Neural cell (in vitro differentiated cells): Measurements from ENCODE around the gene TTC39A. TPM values are rescaled to one million over a fixed set of nuclear protein-coding genes. Genes with fewer than 3 reads are reported as not detected.

Experiments
- H2AFZ ChIP-seq: fragments of 200-600, 300-800 bp; sonication (generic), shearing (Covaris generic); 2 replicates; pipeline ENCODE4 v1.6.0; 2014; ENCODE audit warnings: low read depth, mild to moderate bottlenecking, antibody characterized with exemption, low read length, moderate library complexity
- H3F3A ChIP-seq: fragments of 200-600 bp; shearing (Covaris generic); 2 replicates; pipeline ENCODE4 v1.6.1; 2016; ENCODE audit warnings: mild to moderate bottlenecking, moderate library complexity, mixed read lengths, antibody characterized with exemption, low read length; ENCODE audit not compliant: insufficient read depth, poor library complexity, severe bottlenecking
- H3K27ac ChIP-seq: fragments of 200-600, 300-800 bp; sonication (generic), shearing (Covaris generic); 2 replicates; pipeline ENCODE4 v1.5.1; 2014; ENCODE audit warnings: mild to moderate bottlenecking, low read length, moderate library complexity
- H3K27me3 ChIP-seq: fragments of 300-800, 200-600 bp; sonication (generic), shearing (Covaris generic); 2 replicates; pipeline ENCODE4 v1.6.0; 2014; ENCODE audit warnings: mild to moderate bottlenecking, low read depth, low read length, moderate library complexity; ENCODE audit not compliant: insufficient read depth
- H3K36me3 ChIP-seq: fragments of 300-800, 200-600 bp; sonication (generic), shearing (Covaris generic); 2 replicates; pipeline ENCODE4 v1.5.1; 2014; ENCODE audit warnings: mild to moderate bottlenecking, antibody characterized with exemption, low read length, moderate library complexity; ENCODE audit not compliant: insufficient read depth
- H3K4me2 ChIP-seq: fragments of 300-800, 200-600 bp; sonication (generic), shearing (Covaris generic); 2 replicates; pipeline ENCODE4 v1.6.0; 2014; ENCODE audit warnings: mild to moderate bottlenecking, low read length
- H3K4me3 ChIP-seq: fragments of 300-800, 200-600 bp; sonication (generic), shearing (Covaris generic); 2 replicates; pipeline ENCODE4 v1.5.1; 2014; ENCODE audit warnings: mild to moderate bottlenecking, low read length, moderate library complexity
- H3K79me2 ChIP-seq: fragments of 200-600 bp; shearing (Covaris generic); replicated peaks from 2 replicates; pipeline ENCODE4 v1.6.0; 2014; ENCODE audit warnings: mild to moderate bottlenecking, low read length, moderate library complexity; ENCODE audit not compliant: insufficient read depth
- H3K9ac ChIP-seq: fragments of 300-800, 200-600 bp; sonication (generic), shearing (Covaris generic); 2 replicates; pipeline ENCODE4 v1.6.1; 2016; ENCODE audit warnings: mild to moderate bottlenecking, low read length, mixed read lengths
- H3K9me2 ChIP-seq: fragments of 200-600 bp; shearing (Covaris generic); 2 replicates; pipeline ENCODE4 v1.6.1; 2016; ENCODE audit warnings: mild to moderate bottlenecking, low read length, mixed read lengths; ENCODE audit not compliant: insufficient read depth
- H3K9me3 ChIP-seq: fragments of 200-600, 300-800 bp; sonication (generic), shearing (Covaris generic); 2 replicates; pipeline ENCODE4 v1.6.1; 2016; ENCODE audit warnings: mild to moderate bottlenecking, mixed run types, low read length, moderate library complexity, mixed read lengths
- H4K20me1 ChIP-seq: fragments of 200-600 bp; shearing (Covaris generic); 2 replicates; pipeline ENCODE4 v1.6.1; 2016; ENCODE audit warnings: mild to moderate bottlenecking, mixed run types; ENCODE audit not compliant: insufficient read depth
- CTCF ChIP-seq: fragments of 450-650 bp; IDR thresholded peaks from 2 replicates; pipeline ENCODE4 v1.5.1; 2014; ENCODE audit warnings: antibody characterized with exemption, mild to moderate bottlenecking, moderate library complexity; ENCODE audit not compliant: poor library complexity, severe bottlenecking
- EP300 ChIP-seq: fragments of 450-650 bp; conservative IDR thresholded peaks from 2 replicates; pipeline ENCODE4 v1.6.1; 2014; ENCODE audit warnings: antibody characterized with exemption, mild to moderate bottlenecking, moderate library complexity; ENCODE audit not compliant: poor library complexity, severe bottlenecking
- EZH2 ChIP-seq: fragments of 200-600, 300-800 bp; shearing (Covaris generic), sonication (generic); IDR thresholded peaks from 2 replicates; pipeline ENCODE4 v1.6.1; 2014; ENCODE audit warnings: antibody characterized with exemption, low read length, borderline replicate concordance, mild to moderate bottlenecking; ENCODE audit not compliant: insufficient read depth, poor library complexity, severe bottlenecking
- MXI1 ChIP-seq: fragments of 450-650 bp; conservative IDR thresholded peaks from 2 replicates; pipeline ENCODE4 v1.6.1; 2014; ENCODE audit warnings: antibody characterized with exemption, mild to moderate bottlenecking; ENCODE audit not compliant: poor library complexity, severe bottlenecking
- POLR2AphosphoS5 ChIP-seq: IDR thresholded peaks from 2 replicates; pipeline ENCODE4 v1.6.1; 2012
- RAD21 ChIP-seq: fragments of 450-650 bp; conservative IDR thresholded peaks from 2 replicates; pipeline ENCODE4 v1.6.1; 2014; ENCODE audit warnings: antibody characterized with exemption, mild to moderate bottlenecking, moderate library complexity
- SMC3 ChIP-seq: fragments of 450-650 bp; conservative IDR thresholded peaks from 2 replicates; pipeline ENCODE4 v1.6.1; 2014; ENCODE audit warnings: antibody characterized with exemption, mild to moderate bottlenecking, moderate library complexity; ENCODE audit not compliant: poor library complexity
- TAF1 ChIP-seq: IDR thresholded peaks from 2 replicates; pipeline ENCODE4 v1.6.1; 2012; ENCODE audit warnings: low read depth
- polyA plus RNA-seq: library from polyadenylated mRNA; depleted of rRNA; stranded (reverse); fragments of >200 nt; gene quantifications from 2 replicates; pipeline ENCODE4 v1.2.3, GENCODE V29; 2014
- TF ChIP-seq, protein P1 (sequence below): IDR thresholded peaks from 2 replicates; pipeline ENCODE4 v1.6.1; 2012; ENCODE audit warnings: borderline replicate concordance

Gene TTC39A
- polyA plus RNA-seq, 1 donor from 2014 or later: 1.1 TPM

GRCh38 chr1:51308636-51309035 is 21.7 kb downstream of the TTC39A start:
- Histone ChIP-seq H3K9me3 (no peaks in the 10 kb centered on the region), H3F3A (no peaks in the 10 kb centered on the region), H3K36me3 (no peaks in the 10 kb centered on the region), H3K9me2 (no peaks in the 10 kb centered on the region), H2AFZ (no peak overlapping the region), H4K20me1 (no peaks in the 10 kb centered on the region), H3K27ac (no peak overlapping the region), H3K9ac (no peak overlapping the region), H3K4me2 (no peak overlapping the region), H3K79me2 (no peaks in the 10 kb centered on the region), H3K4me3 (no peak overlapping the region), H3K27me3 (no peaks in the 10 kb centered on the region)
- no peak for TF ChIP-seq MXI1
- TF ChIP-seq CTCF: no peak

GRCh38 chr1:51306950-51307349 is 23.4 kb downstream of the TTC39A start:
- Histone ChIP-seq H3K9ac (no peak overlapping the region), H3K36me3 (no peaks in the 10 kb centered on the region), H3K9me3 (no peaks in the 10 kb centered on the region), H3K4me3 (no peak overlapping the region), H3K27me3 (no peaks in the 10 kb centered on the region), H4K20me1 (no peaks in the 10 kb centered on the region), H3K27ac (no peak overlapping the region), H3K9me2 (no peaks in the 10 kb centered on the region), H3K79me2 (no peaks in the 10 kb centered on the region), H3F3A (no peaks in the 10 kb centered on the region), H2AFZ (no peak overlapping the region), H3K4me2 (no peak overlapping the region)
- TF ChIP-seq RAD21 (no peak), SMC3 (no peak), EP300 (no peak), EZH2 (no peak), POLR2AphosphoS5 (no peak), TAF1 (no peak)
- TF ChIP-seq, protein P1, sequence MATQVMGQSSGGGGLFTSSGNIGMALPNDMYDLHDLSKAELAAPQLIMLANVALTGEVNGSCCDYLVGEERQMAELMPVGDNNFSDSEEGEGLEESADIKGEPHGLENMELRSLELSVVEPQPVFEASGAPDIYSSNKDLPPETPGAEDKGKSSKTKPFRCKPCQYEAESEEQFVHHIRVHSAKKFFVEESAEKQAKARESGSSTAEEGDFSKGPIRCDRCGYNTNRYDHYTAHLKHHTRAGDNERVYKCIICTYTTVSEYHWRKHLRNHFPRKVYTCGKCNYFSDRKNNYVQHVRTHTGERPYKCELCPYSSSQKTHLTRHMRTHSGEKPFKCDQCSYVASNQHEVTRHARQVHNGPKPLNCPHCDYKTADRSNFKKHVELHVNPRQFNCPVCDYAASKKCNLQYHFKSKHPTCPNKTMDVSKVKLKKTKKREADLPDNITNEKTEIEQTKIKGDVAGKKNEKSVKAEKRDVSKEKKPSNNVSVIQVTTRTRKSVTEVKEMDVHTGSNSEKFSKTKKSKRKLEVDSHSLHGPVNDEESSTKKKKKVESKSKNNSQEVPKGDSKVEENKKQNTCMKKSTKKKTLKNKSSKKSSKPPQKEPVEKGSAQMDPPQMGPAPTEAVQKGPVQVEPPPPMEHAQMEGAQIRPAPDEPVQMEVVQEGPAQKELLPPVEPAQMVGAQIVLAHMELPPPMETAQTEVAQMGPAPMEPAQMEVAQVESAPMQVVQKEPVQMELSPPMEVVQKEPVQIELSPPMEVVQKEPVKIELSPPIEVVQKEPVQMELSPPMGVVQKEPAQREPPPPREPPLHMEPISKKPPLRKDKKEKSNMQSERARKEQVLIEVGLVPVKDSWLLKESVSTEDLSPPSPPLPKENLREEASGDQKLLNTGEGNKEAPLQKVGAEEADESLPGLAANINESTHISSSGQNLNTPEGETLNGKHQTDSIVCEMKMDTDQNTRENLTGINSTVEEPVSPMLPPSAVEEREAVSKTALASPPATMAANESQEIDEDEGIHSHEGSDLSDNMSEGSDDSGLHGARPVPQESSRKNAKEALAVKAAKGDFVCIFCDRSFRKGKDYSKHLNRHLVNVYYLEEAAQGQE: no peak

GRCh38 chr1:51305371-51305823 is 25.0 kb downstream of the TTC39A start:
- Histone ChIP-seq H3K4me3 (no peak overlapping the region), H3K27ac (no peak overlapping the region), H2AFZ (no peak overlapping the region), H3K9me3 (no peaks in the 10 kb centered on the region), H3K27me3 (no peaks in the 10 kb centered on the region), H3K36me3 (no peaks in the 10 kb centered on the region), H3K79me2 (no peaks in the 10 kb centered on the region), H3F3A (no peaks in the 10 kb centered on the region), H3K4me2 (no peak overlapping the region), H3K9ac (no peak overlapping the region), H4K20me1 (no peaks in the 10 kb centered on the region), H3K9me2 (no peaks in the 10 kb centered on the region)
- no peak for TF ChIP-seq TAF1
- TF ChIP-seq SMC3: no peak
- TF ChIP-seq CTCF: no peak
- TF ChIP-seq, protein P1: no peak
- no peak for TF ChIP-seq POLR2AphosphoS5
- no peak for TF ChIP-seq EZH2
- TF ChIP-seq MXI1: no peak
- TF ChIP-seq EP300: no peak
- TF ChIP-seq RAD21: no peak
